Stimulated activated CD8-positive, alpha-beta memory T cell treated with anti-CD3 and anti-CD28 coated beads, Interleukin-12 subunit alpha, Interleukin-12 subunit beta, amount 100 ng/mL, for 24 hours (primary cell): Measurements from ENCODE around the gene MYO1D.

Source experiments
- DNase-seq: peaks from one replicate; pipeline ENCODE4 v3.0.0-alpha.2; 2020; ENCODE audit errors: extremely low read depth

The MYO1D gene

GRCh38 chr17:32488177-32488542, 388.8 kb downstream of the MYO1D start:
- no peak for DNase-seq

DNA sequence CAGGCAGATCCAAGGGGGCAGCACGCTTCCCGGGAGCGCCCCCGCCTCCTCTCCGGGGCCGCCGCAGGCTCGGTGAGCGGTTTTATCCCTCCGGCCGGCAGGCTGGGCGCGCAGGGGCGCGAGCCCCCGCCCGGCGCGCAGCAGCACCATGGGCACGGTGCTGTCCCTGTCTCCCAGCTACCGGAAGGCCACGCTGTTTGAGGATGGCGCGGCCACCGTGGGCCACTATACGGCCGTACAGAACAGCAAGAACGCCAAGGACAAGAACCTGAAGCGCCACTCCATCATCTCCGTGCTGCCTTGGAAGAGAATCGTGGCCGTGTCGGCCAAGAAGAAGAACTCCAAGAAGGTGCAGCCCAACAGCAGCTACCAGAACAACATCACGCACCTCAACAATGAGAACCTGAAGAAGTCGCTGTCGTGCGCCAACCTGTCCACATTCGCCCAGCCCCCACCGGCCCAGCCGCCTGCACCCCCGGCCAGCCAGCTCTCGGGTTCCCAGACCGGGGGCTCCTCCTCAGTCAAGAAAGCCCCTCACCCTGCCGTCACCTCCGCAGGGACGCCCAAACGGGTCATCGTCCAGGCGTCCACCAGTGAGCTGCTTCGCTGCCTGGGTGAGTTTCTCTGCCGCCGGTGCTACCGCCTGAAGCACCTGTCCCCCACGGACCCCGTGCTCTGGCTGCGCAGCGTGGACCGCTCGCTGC, 389.3 kb downstream of the MYO1D start:
- no peak for DNase-seq

DNA sequence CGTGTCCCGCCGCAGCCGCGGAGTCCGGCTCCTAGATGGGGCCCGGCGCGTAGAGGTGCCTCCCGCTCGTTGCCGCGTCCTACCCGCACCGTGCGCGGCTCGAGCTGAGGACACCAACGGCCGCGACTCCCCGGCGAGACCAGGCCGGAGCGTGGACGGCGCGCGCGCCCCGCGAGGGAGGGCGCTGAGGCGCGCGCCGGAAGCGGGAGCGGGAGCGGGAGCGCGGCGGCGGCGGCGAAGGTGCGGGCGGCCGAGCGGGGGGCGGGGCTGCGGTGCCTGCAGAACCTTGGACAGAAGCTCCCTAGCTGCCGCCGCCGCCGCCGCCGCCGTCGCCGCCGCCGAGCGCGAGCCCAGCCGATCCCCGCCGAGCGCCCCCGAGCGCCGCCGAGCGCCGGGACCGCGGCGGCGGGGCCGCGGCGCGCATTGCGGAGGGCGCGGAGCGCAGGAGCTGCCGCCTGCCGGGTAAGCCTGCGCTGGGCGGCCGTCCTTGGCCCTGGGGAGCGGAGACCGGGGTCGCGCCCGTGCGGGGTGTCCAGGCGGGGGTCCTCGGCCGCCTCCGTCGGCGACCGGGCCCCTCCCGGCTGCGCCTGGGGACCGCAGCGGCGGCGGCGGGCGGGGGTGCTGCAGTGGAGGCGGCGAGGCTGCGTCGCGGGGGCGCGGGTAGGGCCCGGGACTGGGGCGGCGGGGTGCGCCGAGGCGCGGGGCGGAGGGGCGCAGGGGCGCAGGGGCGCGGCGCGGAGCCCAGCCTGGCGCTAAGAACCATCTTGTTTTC, 390.0 kb downstream of the MYO1D start, which contains the start of gene CDK5R1:
Gene CDK5R1 (plus strand): TSS at position 293 of the 772 bp plus-strand sequence. CDS start 628 bp downstream, outside the sequence.
- DNase-seq, result no peak

DNA sequence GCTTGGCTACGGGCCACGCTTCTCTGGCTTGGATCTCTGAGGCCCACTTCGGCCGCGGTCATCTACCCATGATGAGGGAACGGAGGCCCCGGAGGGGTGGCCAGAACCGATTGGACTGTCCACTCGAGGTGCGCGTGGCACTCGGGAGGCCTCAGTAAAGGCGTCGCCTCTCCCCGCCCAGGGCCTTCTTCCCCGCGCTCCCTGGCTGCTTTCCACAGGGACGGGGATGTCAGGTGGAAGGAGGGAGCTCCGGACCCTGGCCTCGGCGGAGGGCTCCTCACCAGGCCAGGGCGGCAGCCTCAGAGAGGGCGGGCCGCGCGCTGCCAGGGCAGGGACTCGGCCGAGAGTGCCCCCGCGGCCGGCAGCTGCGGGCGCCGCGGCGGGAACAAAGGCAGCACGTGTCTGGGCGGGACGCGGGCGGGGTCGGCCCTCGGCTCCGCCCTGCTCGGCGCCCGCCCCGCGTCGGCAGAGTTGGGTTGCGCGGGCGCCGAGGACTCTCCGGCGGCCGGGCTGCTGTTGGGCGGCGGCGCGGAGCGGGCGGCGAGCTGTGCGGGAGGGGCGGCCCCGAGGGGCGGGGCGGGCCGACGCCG, 390.7 kb downstream of the MYO1D start:
- DNase-seq, result no peak

DNA sequence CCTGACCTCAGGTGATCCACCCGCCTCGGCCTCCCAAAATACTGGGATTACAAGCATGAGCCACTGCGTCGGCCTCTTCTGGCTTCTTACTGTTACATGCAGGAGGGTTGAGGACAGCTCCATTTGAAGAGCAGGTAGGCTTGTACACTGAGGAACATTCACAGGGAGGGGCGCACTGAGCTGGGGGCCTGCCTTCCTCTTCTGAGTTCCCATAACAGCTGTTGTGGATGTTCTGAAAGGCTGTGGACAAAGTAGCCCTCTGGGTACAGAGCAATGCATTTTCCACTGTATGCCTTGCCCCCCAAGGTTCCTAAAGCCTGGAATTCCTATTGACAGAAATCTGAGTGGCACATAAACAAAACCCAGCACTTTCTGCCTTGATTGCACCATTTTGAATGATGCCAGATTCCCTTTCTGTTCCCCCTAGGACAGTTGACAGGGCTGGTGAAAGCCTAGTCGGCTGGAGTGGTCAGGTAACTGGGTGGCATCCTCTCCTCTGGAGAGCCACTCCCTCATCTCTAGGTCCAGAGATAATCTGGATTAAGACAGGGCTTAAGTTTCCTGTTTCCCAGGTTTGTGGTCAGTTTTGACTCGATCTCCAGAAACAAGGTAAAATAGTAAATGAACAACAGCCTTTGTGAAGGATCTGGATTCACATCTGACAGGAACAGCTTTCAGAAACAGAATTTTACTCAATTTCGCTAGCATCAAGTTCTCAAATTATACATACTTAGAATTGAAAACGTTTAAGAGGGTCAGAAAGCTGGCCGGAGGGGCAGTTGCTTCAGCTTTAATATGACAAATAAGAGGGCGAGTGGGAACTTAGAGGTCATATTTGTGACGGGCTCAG, 391.4 kb downstream of the MYO1D start:
- no peak for DNase-seq

- DNase-seq, result no peak
Observed at GRCh38 chr17:32484628-32485027, 392.3 kb downstream of the MYO1D start.

- DNase-seq, result no peak
Observed at GRCh38 chr17:32484041-32484461, 392.9 kb downstream of the MYO1D start.

DNA sequence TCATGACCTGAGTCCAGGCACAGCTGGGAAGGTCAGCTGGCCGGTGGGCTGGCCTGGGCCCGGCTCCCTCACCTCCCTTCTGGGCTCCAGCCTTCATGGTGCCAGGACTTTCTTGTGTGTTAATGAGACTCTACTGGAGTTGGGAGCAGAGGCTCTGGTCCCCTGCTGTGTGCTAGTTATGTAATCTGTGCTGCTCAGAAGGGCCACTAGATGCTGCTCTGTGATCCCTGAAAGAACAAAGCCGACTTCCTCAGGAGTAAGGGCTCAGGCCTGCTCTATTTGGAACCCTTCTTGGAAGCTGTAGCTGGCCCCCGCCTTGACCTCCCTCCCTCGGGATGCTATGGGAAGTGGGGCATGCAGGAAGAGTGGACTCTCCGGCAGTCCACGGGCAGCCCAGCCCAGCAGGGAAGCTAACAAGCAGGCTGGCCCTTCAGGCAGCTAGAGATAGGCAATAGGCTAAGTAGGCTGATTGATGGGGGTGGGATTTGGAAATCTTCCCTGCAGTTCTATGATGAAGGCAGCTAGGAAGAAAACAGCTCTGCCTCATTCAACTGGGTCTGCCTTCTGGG, 393.4 kb downstream of the MYO1D start:
- no peak for DNase-seq

DNA sequence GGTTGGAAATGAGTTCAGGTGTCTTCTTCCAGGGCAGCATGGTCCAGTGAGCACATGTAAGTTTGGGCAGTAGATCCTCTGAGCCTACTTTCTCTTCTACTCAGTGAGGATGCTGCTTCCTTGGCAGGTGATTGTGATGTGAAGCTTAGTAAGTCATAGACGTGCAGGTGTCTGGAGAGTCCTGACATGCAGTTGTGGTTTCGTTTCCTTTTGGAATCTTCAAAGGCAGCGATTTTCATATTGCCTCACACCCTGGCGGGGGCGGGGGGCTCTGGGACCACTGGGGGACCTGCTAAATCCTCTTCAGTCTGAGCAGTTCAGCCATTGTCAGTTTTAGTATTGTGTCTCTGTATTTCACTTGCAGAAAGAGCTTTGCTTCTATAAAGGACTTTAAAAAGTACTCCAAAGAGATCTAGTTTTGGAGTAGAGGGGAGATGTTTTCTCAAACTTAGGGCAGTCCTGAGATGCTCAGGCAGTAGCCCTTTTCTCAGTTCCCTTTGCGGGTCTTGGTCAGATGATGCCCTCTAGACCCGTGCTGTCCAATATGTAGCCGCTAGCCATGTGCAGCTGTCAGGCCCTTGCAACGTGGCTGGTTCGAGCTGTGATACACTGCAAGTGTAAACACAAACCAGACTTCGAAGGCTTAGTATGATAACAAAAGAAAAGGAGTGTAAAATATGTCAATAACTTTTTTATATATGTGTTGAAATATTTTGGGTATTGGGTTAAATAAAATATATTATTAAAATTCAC, 394.2 kb downstream of the MYO1D start:
- no peak for DNase-seq

GRCh38 chr17:32481193-32481592, 395.7 kb downstream of the MYO1D start:
- no peak for DNase-seq

DNA sequence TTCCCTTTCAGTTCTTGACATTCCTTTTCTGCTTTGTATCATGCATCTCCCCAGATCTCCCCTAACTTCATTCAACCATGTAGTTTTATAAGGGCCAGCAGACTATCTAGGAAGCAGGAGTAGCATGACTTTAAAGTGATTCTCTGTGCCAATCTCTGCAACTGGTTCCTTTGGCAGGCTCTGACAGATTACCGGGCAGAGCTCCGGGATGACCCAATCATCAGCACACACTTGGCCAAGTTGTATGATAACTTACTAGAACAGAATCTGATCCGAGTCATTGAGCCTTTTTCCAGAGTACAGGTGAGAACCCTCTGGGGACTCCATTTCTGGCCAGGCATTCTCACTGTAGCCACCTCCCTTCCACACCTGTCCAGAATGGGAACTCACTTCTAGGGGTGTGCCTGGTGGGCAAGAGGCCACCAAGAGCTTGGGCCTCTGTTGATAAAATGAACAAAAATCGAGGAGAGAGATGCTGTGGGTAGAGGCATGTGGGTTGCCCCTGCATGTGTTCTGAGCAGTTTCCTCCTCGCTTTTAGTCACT, 397.8 kb downstream of the MYO1D start:
- no peak for DNase-seq

GRCh38 chr17:32477220-32477619, 399.7 kb downstream of the MYO1D start:
- no peak for DNase-seq

DNA sequence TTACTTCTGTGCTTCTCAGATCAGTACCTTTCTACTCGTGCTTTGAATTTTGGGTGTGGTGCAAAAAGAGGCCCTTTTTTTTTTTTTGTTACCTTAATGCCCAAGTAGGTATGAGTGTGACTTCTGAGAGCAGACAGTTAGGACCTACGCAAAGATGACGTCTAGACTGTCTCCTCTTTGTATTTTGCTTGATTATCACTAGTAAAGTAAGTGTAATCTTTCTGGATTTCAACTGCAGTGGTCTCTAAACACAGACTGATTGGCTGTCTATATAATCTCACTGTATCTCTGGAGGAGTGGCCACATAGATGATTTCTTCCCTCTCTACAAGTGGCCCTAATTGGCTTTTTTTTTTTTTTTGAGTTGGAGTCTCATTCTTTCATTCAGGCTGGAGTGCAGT, 401.7 kb downstream of the MYO1D start:
- no peak for DNase-seq

- no peak for DNase-seq
Observed at GRCh38 chr17:32471652-32472051, 405.3 kb downstream of the MYO1D start.

- DNase-seq, result no peak
Observed at GRCh38 chr17:32470405-32471167, 406.3 kb downstream of the MYO1D start.

- DNase-seq, result no peak
Observed at GRCh38 chr17:32467949-32468348, 409.0 kb downstream of the MYO1D start.

- no peak for DNase-seq
Observed at GRCh38 chr17:32464374-32464773, 412.6 kb downstream of the MYO1D start.

- DNase-seq, result no peak
Observed at GRCh38 chr17:32463304-32463703, 413.6 kb downstream of the MYO1D start.

DNA sequence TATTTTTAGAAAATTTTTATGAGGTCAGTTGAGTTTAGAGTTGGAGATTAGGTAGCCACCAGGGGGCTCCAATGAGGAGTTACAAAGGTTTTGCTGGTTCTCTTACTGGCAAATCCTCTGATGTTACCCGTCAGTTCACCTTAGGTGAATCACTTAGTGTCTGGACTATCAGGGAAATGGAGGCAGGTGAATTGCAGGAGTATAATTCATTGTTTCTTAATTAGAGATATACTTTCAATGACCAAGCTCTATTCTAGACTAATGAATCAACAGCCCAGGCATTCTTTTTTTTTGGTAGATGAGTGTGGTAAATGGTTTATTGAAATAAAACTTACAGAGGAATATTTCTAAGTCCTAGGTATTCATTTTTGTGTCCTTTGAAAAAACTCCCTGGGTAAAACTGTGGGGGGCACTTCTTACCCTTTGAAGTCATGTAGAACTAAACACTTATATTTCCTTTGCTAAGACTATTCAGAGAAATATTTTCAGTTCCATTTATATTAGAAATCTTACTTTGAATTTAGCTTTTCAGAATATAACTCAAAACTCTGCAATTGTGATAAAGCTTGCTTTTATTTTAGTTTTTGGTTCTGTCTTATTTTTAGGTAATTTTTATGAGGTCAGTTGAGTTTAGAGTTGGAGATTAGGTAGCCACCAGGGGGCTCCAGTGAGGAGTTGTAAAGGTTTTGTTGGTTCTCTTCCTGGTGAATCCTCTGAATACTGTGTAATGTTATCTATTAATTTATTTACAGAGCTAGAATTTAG, 414.9 kb downstream of the MYO1D start:
- DNase-seq, result no peak
